Right lung (tissue), 5 donors: ENCODE results near the gene GATAD2A. TPM values are rescaled to one million over a fixed set of nuclear protein-coding genes. Genes with fewer than 3 reads are reported as not detected.

Source experiments
- DNase-seq, 2 donors: peaks; one replicate each; pipeline ENCODE4 v3.0.0-alpha.2; 2013
- polyA plus RNA-seq, 5 donors: library from polyadenylated mRNA; unstranded; fragments of 120-200 nt; gene quantifications; one replicate each; pipeline versions ENCODE4 v1.2.1 to v1.2.3, GENCODE V29; 2013; ENCODE audit warnings: inconsistent platforms in 1 of 5, low replicate concordance in 1 of 5; ENCODE audit not compliant: insufficient read length in 5 of 5, insufficient read depth in 1 of 5

GATAD2A gene
- polyA plus RNA-seq, 5 donors = 33.1 to 57.9 (median 43.8) TPM

- DNase-seq = no peak
Measured at GRCh38 chr19:19542507-19542906, 137.0 kb downstream of the GATAD2A start.

GRCh38 chr19:19543101-19543500, 137.6 kb downstream of the GATAD2A start:
- DNase-seq = no peak

GRCh38 chr19:19543640-19544039, 138.2 kb downstream of the GATAD2A start:
- no peak for DNase-seq

GRCh38 chr19:19544257-19544953, 138.9 kb downstream of the GATAD2A start:
- DNase-seq = no peak

- no peak for DNase-seq
Measured at GRCh38 chr19:19544954-19545591, 139.6 kb downstream of the GATAD2A start.

- DNase-seq = no peak
Measured at GRCh38 chr19:19545707-19546106, 140.2 kb downstream of the GATAD2A start.

GRCh38 chr19:19546751-19547162, 141.3 kb downstream of the GATAD2A start:
- no peak for DNase-seq

GRCh38 chr19:19547674-19548336, 142.3 kb downstream of the GATAD2A start:
- DNase-seq = no peak

- DNase-seq = no peak
Measured at GRCh38 chr19:19548915-19549759, 143.7 kb downstream of the GATAD2A start.

- DNase-seq = no peak
Measured at GRCh38 chr19:19549804-19550464, 144.5 kb downstream of the GATAD2A start.

- DNase-seq = no peak
Measured at GRCh38 chr19:19550485-19550929, 145.0 kb downstream of the GATAD2A start.

GRCh38 chr19:19550972-19551852, 145.7 kb downstream of the GATAD2A start:
- no peak for DNase-seq

- DNase-seq = no peak
Measured at GRCh38 chr19:19551853-19552192, 146.3 kb downstream of the GATAD2A start.

GRCh38 chr19:19552798-19553197, 147.3 kb downstream of the GATAD2A start:
- DNase-seq = no peak

- DNase-seq = no peak
Measured at GRCh38 chr19:19553670-19554069, 148.2 kb downstream of the GATAD2A start.

- no peak for DNase-seq
Measured at GRCh38 chr19:19554074-19555023, 148.9 kb downstream of the GATAD2A start.

- DNase-seq = no peak
Measured at GRCh38 chr19:19558055-19558454, 152.6 kb downstream of the GATAD2A start.
